Astrocyte of the hippocampus (primary cell): ENCODE data around the gene CAPZA2.
"Not testable (repeated sequence)": the region's sequence is repeated elsewhere in the genome, so short reads cannot be mapped to it uniquely, and the experiment has no call there.

Experiments used
- DNase-seq: peaks from one replicate; pipeline ENCODE4 v3.0.0; 2011; ENCODE audit warnings: low read depth, low spot score

Gene CAPZA2

GRCh38 chr7:116912269-116912909 lies 50.0 kb downstream of the CAPZA2 start:
- no peak for DNase-seq

GRCh38 chr7:116918704-116919103 lies 56.3 kb downstream of the CAPZA2 start:
- no peak for DNase-seq

GRCh38 chr7:116920359-116920758 lies 58.0 kb downstream of the CAPZA2 start:
- no peak for DNase-seq

- DNase-seq = no peak
These were observed 60.2 kb downstream of the CAPZA2 start for GRCh38 chr7:116922545-116922944.

- DNase-seq = peak; percentile 60
These were observed 62.4 kb downstream of the CAPZA2 start for GRCh38 chr7:116924741-116925140.

GRCh38 chr7:116929021-116929420 lies 66.6 kb downstream of the CAPZA2 start:
- DNase-seq = no peak

- DNase-seq = peak; percentile 83
These were observed 67.8 kb downstream of the CAPZA2 start for GRCh38 chr7:116929914-116930913.

- DNase-seq = no peak
These were observed 70.2 kb downstream of the CAPZA2 start for GRCh38 chr7:116932566-116932965.

GRCh38 chr7:116933465-116933864 lies 71.1 kb downstream of the CAPZA2 start:
- no peak for DNase-seq

GRCh38 chr7:116934580-116934979 lies 72.2 kb downstream of the CAPZA2 start:
- DNase-seq = no peak

- not testable (repeated sequence) for DNase-seq
These were observed 74.5 kb downstream of the CAPZA2 start for GRCh38 chr7:116936844-116937243.

- no peak for DNase-seq
These were observed 76.3 kb downstream of the CAPZA2 start for GRCh38 chr7:116938678-116939077.

GRCh38 chr7:116940689-116941370 lies 78.4 kb downstream of the CAPZA2 start:
- no peak for DNase-seq

- DNase-seq = no peak
These were observed 80.1 kb downstream of the CAPZA2 start for GRCh38 chr7:116942504-116942903.

- peak; percentile 55 for DNase-seq
These were observed 86.5 kb downstream of the CAPZA2 start for GRCh38 chr7:116948934-116949333.

- DNase-seq = no peak
These were observed 87.8 kb downstream of the CAPZA2 start for GRCh38 chr7:116949941-116950801.

- DNase-seq = peak; percentile 13
These were observed 88.5 kb downstream of the CAPZA2 start for GRCh38 chr7:116950889-116951351.

- DNase-seq = no peak
These were observed 89.2 kb downstream of the CAPZA2 start for GRCh38 chr7:116951366-116952292.

- DNase-seq = no peak
These were observed 90.4 kb downstream of the CAPZA2 start for GRCh38 chr7:116952635-116953371.
